Trophoblast cell (in vitro differentiated cells and primary cell): ENCODE data around the gene ENTHD1. TPM values are rescaled to one million over a fixed set of nuclear protein-coding genes. Genes with fewer than 3 reads are reported as not detected.

Experiments
- DNase-seq, 2 donors: peaks; one replicate each; pipeline ENCODE4 v3.0.0-alpha.2; 2016
- H2AFZ ChIP-seq: 2 replicates; pipeline ENCODE4 v1.6.1; 2013; ENCODE audit warnings: low read length, moderate library complexity, mild to moderate bottlenecking; ENCODE audit not compliant: insufficient read depth, poor library complexity
- H2AK5ac ChIP-seq: 2 replicates; pipeline ENCODE4 v1.6.1; 2013; ENCODE audit warnings: mild to moderate bottlenecking, low read length
- H2BK120ac ChIP-seq: 2 replicates; pipeline ENCODE4 v1.6.1; 2013; ENCODE audit warnings: low read length, mild to moderate bottlenecking, moderate library complexity; ENCODE audit not compliant: insufficient read depth, poor library complexity
- H2BK12ac ChIP-seq: 2 replicates; pipeline ENCODE4 v1.6.1; 2013; ENCODE audit warnings: mild to moderate bottlenecking, low read length, moderate library complexity
- H2BK5ac ChIP-seq: 2 replicates; pipeline ENCODE4 v1.6.1; 2013; ENCODE audit warnings: low read length, low read depth, moderate library complexity, mild to moderate bottlenecking; ENCODE audit not compliant: poor library complexity
- H3K14ac ChIP-seq: 2 replicates; pipeline ENCODE4 v1.6.1; 2013; ENCODE audit warnings: mild to moderate bottlenecking, low read length
- H3K18ac ChIP-seq: 2 replicates; pipeline ENCODE4 v1.6.1; 2013; ENCODE audit warnings: mild to moderate bottlenecking, low read length
- H3K23ac ChIP-seq: 2 replicates; pipeline ENCODE4 v1.6.1; 2013; ENCODE audit warnings: low read length
- H3K27ac ChIP-seq: 2 replicates; pipeline ENCODE4 v1.5.1; 2013; ENCODE audit warnings: low read depth, mild to moderate bottlenecking, inconsistent platforms, low read length, moderate library complexity
- H3K27me3 ChIP-seq: 2 replicates; pipeline ENCODE4 v1.6.1; 2013; ENCODE audit warnings: inconsistent platforms, mild to moderate bottlenecking, low read length, moderate library complexity; ENCODE audit not compliant: insufficient read depth
- H3K36me3 ChIP-seq, 2 experiments: 1 replicate in 1 of 2; 2 replicates in 1 of 2; pipeline ENCODE4 v1.6.1; 2013; ENCODE audit warnings: low read length in 2 of 2, mild to moderate bottlenecking in 2 of 2, moderate library complexity in 1 of 2; ENCODE audit not compliant: insufficient read depth in 2 of 2, control insufficient read depth in 1 of 2
- H3K4ac ChIP-seq: 2 replicates; pipeline ENCODE4 v1.6.1; 2013; ENCODE audit warnings: low read depth, mild to moderate bottlenecking, low read length, moderate library complexity
- H3K4me1 ChIP-seq, 2 experiments: 1 replicate in 1 of 2; 2 replicates in 1 of 2; pipeline ENCODE4 v1.6.1; 2013; ENCODE audit warnings: low read length in 2 of 2, mild to moderate bottlenecking in 2 of 2, moderate library complexity in 1 of 2; ENCODE audit not compliant: insufficient read depth in 2 of 2, control insufficient read depth in 1 of 2
- H3K4me2 ChIP-seq: 2 replicates; pipeline ENCODE4 v1.6.1; 2013; ENCODE audit warnings: inconsistent platforms, mild to moderate bottlenecking, low read length, moderate library complexity
- H3K4me3 ChIP-seq: 2 replicates; pipeline ENCODE4 v1.5.1; 2013; ENCODE audit warnings: mild to moderate bottlenecking, low read depth, low read length, inconsistent platforms
- H3K79me1 ChIP-seq: one replicate; pipeline ENCODE4 v1.6.1; 2013; ENCODE audit warnings: low read length
- H3K79me2 ChIP-seq: 2 replicates; pipeline ENCODE4 v1.6.1; 2013; ENCODE audit warnings: low read length, mild to moderate bottlenecking; ENCODE audit not compliant: control insufficient read depth, insufficient read depth, poor library complexity
- H3K9ac ChIP-seq: 2 replicates; pipeline ENCODE4 v1.6.1; 2013; ENCODE audit warnings: mild to moderate bottlenecking, low read length
- H3K9me3 ChIP-seq: 2 replicates; pipeline ENCODE4 v1.6.1; 2013; ENCODE audit warnings: low read depth, mild to moderate bottlenecking, control low read depth, inconsistent platforms, low read length; ENCODE audit not compliant: insufficient read depth
- H4K12ac ChIP-seq: 2 replicates; pipeline ENCODE4 v1.6.1; 2013; ENCODE audit warnings: low read depth, mild to moderate bottlenecking, low read length, moderate library complexity
- H4K8ac ChIP-seq: 2 replicates; pipeline ENCODE4 v1.6.1; 2013; ENCODE audit warnings: low read depth, mild to moderate bottlenecking, low read length, moderate library complexity
- H4K91ac ChIP-seq: one replicate; pipeline ENCODE4 v1.6.1; 2013; ENCODE audit warnings: low read depth, mild to moderate bottlenecking, low read length, moderate library complexity
- WGBS: extraction: QIAGEN DNeasy Blood & Tissue Kit; methylation state at CpG from one replicate; pipeline ENCODE4 v1.1.7; 2013; ENCODE audit warnings: missing lambda C conversion rate; ENCODE audit not compliant: insufficient read length, insufficient coverage; ENCODE audit errors: extremely low coverage; 5-methylcytosine and 5-hydroxymethylcytosine counted together
- polyA plus RNA-seq: library from polyadenylated mRNA; stranded (reverse); fragments of 200-250 nt; gene quantifications from 2 replicates; pipeline ENCODE4 v1.2.3, GENCODE V29; 2013

The ENTHD1 gene
- polyA plus RNA-seq, result not detected in 2 replicates

- WGBS, result no CpG with 5 or more reads among the region's 20 CpGs
These were observed at the start of gene ENTHD1 for GRCh38 chr22:39893526-39893925. Gene ENTHD1, minus strand, starts transcription at chr22:39893760. Its CDS starts 6,012 bp downstream, at chr22:39887748.

GRCh38 chr22:39943337-39943736 is 49.8 kb upstream of the ENTHD1 start:
- Histone ChIP-seq H3K79me2 (no peaks in the 10 kb centered on the region), H4K8ac (no peak overlapping the region), H3K27me3 (no peaks in the 10 kb centered on the region), H3K4me1 (no peaks in the 10 kb centered on the region), H2AFZ (no peak overlapping the region), H3K23ac (no peak overlapping the region), H3K14ac (no peak overlapping the region), H3K36me3 (no peaks in the 10 kb centered on the region), H4K12ac (no peak overlapping the region), H3K4me2 (no peak overlapping the region), H3K4me3 (no peak overlapping the region), H3K9ac (no peak overlapping the region), H4K91ac (no peak overlapping the region), H3K18ac (no peak overlapping the region), H2BK12ac (no peak overlapping the region), H3K79me1 (no peaks in the 10 kb centered on the region), H2BK120ac (no peak overlapping the region), H3K4ac (no peak overlapping the region), H3K9me3 (no peaks in the 10 kb centered on the region), H2AK5ac (no peak overlapping the region), H2BK5ac (no peak overlapping the region), H3K27ac (no peak overlapping the region)
- WGBS, result no CpG with 5 or more reads among the region's 5 CpGs
- DNase-seq, result no peak

More at GRCh38 chr22:39893526-39893925, at the start of gene ENTHD1:
- no peak within 1 kb of the TSS for H3K23ac ChIP-seq
- H3K9ac ChIP-seq, result no peak within 1 kb of the TSS
- no peaks in the 10 kb centered on the region for H3K4me1 ChIP-seq
- H4K8ac ChIP-seq, result no peak within 1 kb of the TSS
- no peak within 1 kb of the TSS for H2BK5ac ChIP-seq
- H2BK120ac ChIP-seq, result no peak within 1 kb of the TSS
- H2BK12ac ChIP-seq, result no peak within 1 kb of the TSS
- no peak within 1 kb of the TSS for H2AFZ ChIP-seq
- no peaks in the 10 kb centered on the region for H3K36me3 ChIP-seq
- no peak within 1 kb of the TSS for H3K4ac ChIP-seq
- H3K79me2 ChIP-seq, result no peaks in the 10 kb centered on the region
- peak within 1 kb of the TSS; percentile 46 for H3K4me3 ChIP-seq
- no peak within 1 kb of the TSS for H4K91ac ChIP-seq
- no peak within 1 kb of the TSS for H2AK5ac ChIP-seq
- H3K18ac ChIP-seq, result no peak within 1 kb of the TSS
- no peaks in the 10 kb centered on the region for H3K27me3 ChIP-seq
- no peak within 1 kb of the TSS for H3K4me2 ChIP-seq
- H4K12ac ChIP-seq, result no peak within 1 kb of the TSS
- H3K79me1 ChIP-seq, result no peaks in the 10 kb centered on the region
- no peaks in the 10 kb centered on the region for H3K9me3 ChIP-seq
- no peak within 1 kb of the TSS for H3K14ac ChIP-seq
- no peak for DNase-seq
- no peak within 1 kb of the TSS for H3K27ac ChIP-seq

- H4K8ac ChIP-seq, result no peak overlapping the region
- H3K23ac ChIP-seq, result no peak overlapping the region
- no peaks in the 10 kb centered on the region for H3K4me1 ChIP-seq
- H4K91ac ChIP-seq, result no peak overlapping the region
- no peak overlapping the region for H3K14ac ChIP-seq
- H3K36me3 ChIP-seq, result no peaks in the 10 kb centered on the region
- H3K27ac ChIP-seq, result no peak overlapping the region
- no peak overlapping the region for H2BK120ac ChIP-seq
- H3K27me3 ChIP-seq, result no peaks in the 10 kb centered on the region
- no peak overlapping the region for H3K18ac ChIP-seq
- no peak overlapping the region for H3K4me2 ChIP-seq
- no peaks in the 10 kb centered on the region for H3K9me3 ChIP-seq
- no peak overlapping the region for H4K12ac ChIP-seq
- no peak overlapping the region for H2AK5ac ChIP-seq
- H3K9ac ChIP-seq, result no peak overlapping the region
- no peaks in the 10 kb centered on the region for H3K79me1 ChIP-seq
- no peak overlapping the region for H3K4ac ChIP-seq
- H3K4me3 ChIP-seq, result no peak overlapping the region
- no peak overlapping the region for H2BK5ac ChIP-seq
- no peak overlapping the region for H2BK12ac ChIP-seq
- no peak overlapping the region for H2AFZ ChIP-seq
- DNase-seq, result no peak
- no peaks in the 10 kb centered on the region for H3K79me2 ChIP-seq
- no CpG with 5 or more reads among the region's 8 CpGs for WGBS
These were observed 49.1 kb upstream of the ENTHD1 start for GRCh38 chr22:39942439-39943230.

GRCh38 chr22:39941601-39942000 is 48.0 kb upstream of the ENTHD1 start:
- Histone ChIP-seq H2BK120ac (no peak overlapping the region), H3K4me3 (no peak overlapping the region), H3K79me2 (no peaks in the 10 kb centered on the region), H3K23ac (no peak overlapping the region), H2AFZ (no peak overlapping the region), H2BK5ac (no peak overlapping the region), H3K79me1 (no peaks in the 10 kb centered on the region), H3K9me3 (no peaks in the 10 kb centered on the region), H3K18ac (no peak overlapping the region), H4K91ac (no peak overlapping the region), H2AK5ac (no peak overlapping the region), H3K36me3 (no peaks in the 10 kb centered on the region), H4K8ac (no peak overlapping the region), H3K4ac (no peak overlapping the region), H4K12ac (no peak overlapping the region), H3K27me3 (no peaks in the 10 kb centered on the region), H3K9ac (no peak overlapping the region), H3K4me2 (no peak overlapping the region), H3K14ac (no peak overlapping the region), H3K4me1 (no peaks in the 10 kb centered on the region), H3K27ac (no peak overlapping the region), H2BK12ac (no peak overlapping the region)
- WGBS, result no CpG with 5 or more reads among the region's 2 CpGs
- no peak for DNase-seq
